ENCODE measurements around the gene ZBTB16. TPM values are rescaled to one million over a fixed set of nuclear protein-coding genes. Genes with fewer than 3 reads are reported as not detected.

ZBTB16 gene
- total and polyA plus RNA-seq, 2 of the 13 experiments (the other 11 are each of a cell fraction or from before 2014, with no cell fraction given): not detected

DNA sequence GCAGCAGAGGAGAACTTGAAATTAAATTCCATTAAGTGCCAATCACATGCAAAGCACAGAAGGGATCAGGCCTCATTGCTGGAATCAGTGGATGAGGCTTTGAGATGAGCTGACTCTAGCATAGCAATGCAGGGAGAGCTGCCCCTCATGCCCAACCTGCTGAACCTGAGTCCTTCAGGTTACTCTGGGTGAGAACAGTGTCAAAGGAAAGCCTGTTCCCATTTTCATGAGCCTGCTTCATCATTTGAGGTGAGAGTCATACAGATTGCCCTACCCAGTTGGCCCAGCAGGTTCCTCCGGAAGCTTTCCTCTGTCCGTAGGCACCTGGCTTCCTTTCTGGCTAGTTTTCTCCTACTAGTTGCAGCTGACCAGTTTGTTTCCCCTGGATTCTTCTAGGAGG, 25.9 kb upstream of the ZBTB16 start (continued):
- TF ChIP-seq, protein P1, sequence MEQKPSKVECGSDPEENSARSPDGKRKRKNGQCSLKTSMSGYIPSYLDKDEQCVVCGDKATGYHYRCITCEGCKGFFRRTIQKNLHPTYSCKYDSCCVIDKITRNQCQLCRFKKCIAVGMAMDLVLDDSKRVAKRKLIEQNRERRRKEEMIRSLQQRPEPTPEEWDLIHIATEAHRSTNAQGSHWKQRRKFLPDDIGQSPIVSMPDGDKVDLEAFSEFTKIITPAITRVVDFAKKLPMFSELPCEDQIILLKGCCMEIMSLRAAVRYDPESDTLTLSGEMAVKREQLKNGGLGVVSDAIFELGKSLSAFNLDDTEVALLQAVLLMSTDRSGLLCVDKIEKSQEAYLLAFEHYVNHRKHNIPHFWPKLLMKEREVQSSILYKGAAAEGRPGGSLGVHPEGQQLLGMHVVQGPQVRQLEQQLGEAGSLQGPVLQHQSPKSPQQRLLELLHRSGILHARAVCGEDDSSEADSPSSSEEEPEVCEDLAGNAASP (CRISPR knock-in tag; IDR thresholded peaks at IDR 0.05; ENCODE audit: borderline replicate concordance): no peak
- no peak for TF ChIP-seq ZNF572 (CRISPR knock-in tag; IDR thresholded peaks at IDR 0.05)
- TF ChIP-seq FOXC1 (CRISPR knock-in tag; IDR thresholded peaks at IDR 0.05; ENCODE audit: borderline replicate concordance): no peak
- TF ChIP-seq ZNF564 (CRISPR knock-in tag; IDR thresholded peaks at IDR 0.05): no peak
- TF ChIP-seq RFXANK (CRISPR knock-in tag; IDR thresholded peaks at IDR 0.05): no peak
- TF ChIP-seq PPARG (CRISPR knock-in tag; conservative IDR thresholded peaks at IDR 0.05): no peak
- TF ChIP-seq, protein P2, sequence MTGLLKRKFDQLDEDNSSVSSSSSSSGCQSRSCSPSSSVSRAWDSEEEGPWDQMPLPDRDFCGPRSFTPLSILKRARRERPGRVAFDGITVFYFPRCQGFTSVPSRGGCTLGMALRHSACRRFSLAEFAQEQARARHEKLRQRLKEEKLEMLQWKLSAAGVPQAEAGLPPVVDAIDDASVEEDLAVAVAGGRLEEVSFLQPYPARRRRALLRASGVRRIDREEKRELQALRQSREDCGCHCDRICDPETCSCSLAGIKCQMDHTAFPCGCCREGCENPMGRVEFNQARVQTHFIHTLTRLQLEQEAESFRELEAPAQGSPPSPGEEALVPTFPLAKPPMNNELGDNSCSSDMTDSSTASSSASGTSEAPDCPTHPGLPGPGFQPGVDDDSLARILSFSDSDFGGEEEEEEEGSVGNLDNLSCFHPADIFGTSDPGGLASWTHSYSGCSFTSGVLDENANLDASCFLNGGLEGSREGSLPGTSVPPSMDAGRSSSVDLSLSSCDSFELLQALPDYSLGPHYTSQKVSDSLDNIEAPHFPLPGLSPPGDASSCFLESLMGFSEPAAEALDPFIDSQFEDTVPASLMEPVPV (CRISPR knock-in tag; IDR thresholded peaks at IDR 0.05): no peak

DNA sequence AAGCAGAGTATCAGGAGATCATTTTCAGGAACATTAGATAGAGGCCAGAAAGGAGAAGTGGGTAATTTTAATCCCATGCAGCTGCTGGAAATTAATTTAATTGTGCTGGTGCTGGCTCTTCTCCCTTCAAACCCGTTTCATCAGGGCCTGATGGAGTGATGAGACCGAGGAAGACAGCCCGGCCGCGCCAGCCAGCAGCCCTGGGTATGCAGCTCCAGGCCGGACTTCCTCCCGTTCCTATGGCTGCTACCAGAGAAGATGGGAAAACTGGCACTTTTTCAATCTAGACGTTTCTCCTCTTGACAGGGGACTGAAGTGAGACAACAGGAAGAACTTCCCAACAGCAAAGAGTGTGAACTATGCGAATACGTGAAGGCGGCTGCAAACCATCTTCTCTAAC, 24.6 kb upstream of the ZBTB16 start:
- H3K79me2 ChIP-seq (ENCODE audit: insufficient read depth, low read length): no peaks in the 10 kb centered on the region
- in situ Hi-C loops (cut with HindIII; ENCODE audit: extremely low pct_ligation_motif_present, low pct_unique_long_range_greater_than_20kb): loop anchor here (5.0 kb wide), 2 partner anchors 147 to 227 kb away; no protein-coding TSS in a partner anchor
- FAIRE-seq: no peak
- TF ChIP-seq ZNF562 (CRISPR knock-in tag; IDR thresholded peaks at IDR 0.05; ENCODE audit: borderline replicate concordance) (no peak), MAFF (IDR thresholded peaks at IDR 0.05; ENCODE audit: low read depth, low read length) (no peak), AKAP8 (CRISPR knock-in tag; IDR thresholded peaks at IDR 0.05) (no peak), ZNF737 (CRISPR knock-in tag; IDR thresholded peaks at IDR 0.05; ENCODE audit: borderline replicate concordance) (no peak), NRL (CRISPR knock-in tag; IDR thresholded peaks at IDR 0.05; ENCODE audit: borderline replicate concordance) (no peak), KAT8 (CRISPR knock-in tag; IDR thresholded peaks at IDR 0.05) (no peak), ZNF589 (CRISPR knock-in tag; conservative IDR thresholded peaks at IDR 0.05) (no peak)
- TF ChIP-seq, protein P3, sequence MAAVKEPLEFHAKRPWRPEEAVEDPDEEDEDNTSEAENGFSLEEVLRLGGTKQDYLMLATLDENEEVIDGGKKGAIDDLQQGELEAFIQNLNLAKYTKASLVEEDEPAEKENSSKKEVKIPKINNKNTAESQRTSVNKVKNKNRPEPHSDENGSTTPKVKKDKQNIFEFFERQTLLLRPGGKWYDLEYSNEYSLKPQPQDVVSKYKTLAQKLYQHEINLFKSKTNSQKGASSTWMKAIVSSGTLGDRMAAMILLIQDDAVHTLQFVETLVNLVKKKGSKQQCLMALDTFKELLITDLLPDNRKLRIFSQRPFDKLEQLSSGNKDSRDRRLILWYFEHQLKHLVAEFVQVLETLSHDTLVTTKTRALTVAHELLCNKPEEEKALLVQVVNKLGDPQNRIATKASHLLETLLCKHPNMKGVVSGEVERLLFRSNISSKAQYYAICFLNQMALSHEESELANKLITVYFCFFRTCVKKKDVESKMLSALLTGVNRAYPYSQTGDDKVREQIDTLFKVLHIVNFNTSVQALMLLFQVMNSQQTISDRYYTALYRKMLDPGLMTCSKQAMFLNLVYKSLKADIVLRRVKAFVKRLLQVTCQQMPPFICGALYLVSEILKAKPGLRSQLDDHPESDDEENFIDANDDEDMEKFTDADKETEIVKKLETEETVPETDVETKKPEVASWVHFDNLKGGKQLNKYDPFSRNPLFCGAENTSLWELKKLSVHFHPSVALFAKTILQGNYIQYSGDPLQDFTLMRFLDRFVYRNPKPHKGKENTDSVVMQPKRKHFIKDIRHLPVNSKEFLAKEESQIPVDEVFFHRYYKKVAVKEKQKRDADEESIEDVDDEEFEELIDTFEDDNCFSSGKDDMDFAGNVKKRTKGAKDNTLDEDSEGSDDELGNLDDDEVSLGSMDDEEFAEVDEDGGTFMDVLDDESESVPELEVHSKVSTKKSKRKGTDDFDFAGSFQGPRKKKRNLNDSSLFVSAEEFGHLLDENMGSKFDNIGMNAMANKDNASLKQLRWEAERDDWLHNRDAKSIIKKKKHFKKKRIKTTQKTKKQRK (IDR thresholded peaks at IDR 0.05; ENCODE audit: low read length): no peak
- TF ChIP-seq, protein P4, sequence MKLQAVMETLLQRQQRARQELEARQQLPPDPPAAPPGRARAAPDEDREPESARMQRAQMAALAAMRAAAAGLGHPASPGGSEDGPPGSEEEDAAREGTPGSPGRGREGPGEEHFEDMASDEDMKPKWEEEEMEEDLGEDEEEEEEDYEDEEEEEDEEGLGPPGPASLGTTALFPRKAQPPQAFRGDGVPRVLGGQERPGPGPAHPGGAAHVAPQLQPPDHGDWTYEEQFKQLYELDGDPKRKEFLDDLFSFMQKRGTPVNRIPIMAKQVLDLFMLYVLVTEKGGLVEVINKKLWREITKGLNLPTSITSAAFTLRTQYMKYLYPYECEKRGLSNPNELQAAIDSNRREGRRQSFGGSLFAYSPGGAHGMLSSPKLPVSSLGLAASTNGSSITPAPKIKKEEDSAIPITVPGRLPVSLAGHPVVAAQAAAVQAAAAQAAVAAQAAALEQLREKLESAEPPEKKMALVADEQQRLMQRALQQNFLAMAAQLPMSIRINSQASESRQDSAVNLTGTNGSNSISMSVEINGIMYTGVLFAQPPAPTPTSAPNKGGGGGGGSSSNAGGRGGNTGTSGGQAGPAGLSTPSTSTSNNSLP (IDR thresholded peaks at IDR 0.05; ENCODE audit: low read depth, low read length): no peak

More for the DNA sequence above, 24.6 kb upstream of the ZBTB16 start:
- H3K36me3 ChIP-seq (replicated peaks in 1 of 2; ENCODE audit: control insufficient read depth in 1 of 2, insufficient read depth in 2 of 2, low read length in 2 of 2): no peaks in the 10 kb centered on the region
- POLR2A ChIA-PET: no interaction called here
- CTCF ChIA-PET (ENCODE audit: low intra/inter-chr PET ratio, low total read pairs): interaction anchor here (2.1 kb wide), 1 partner anchor 145 kb away, joined by 10 read pairs; no protein-coding TSS in a partner anchor
- H4K20me1 ChIP-seq (ENCODE audit: insufficient read depth, low read length): no peaks in the 10 kb centered on the region
- H3K4me1 ChIP-seq (ENCODE audit: insufficient read depth, low read length): peaks cover 5% of the 10 kb centered on the region; the same call in 1 of the 2 replicates
- WGBS (ENCODE audit: low lambda C conversion rate): 70% methylated on average over 11 of the region's 11 CpGs
- no peak overlapping the region for H3K4me2 ChIP-seq (ENCODE audit: low read depth, low read length)
- H2AFZ ChIP-seq (ENCODE audit: low read length): no peak overlapping the region
- BruUV-seq (replicated peaks): no TSS peak
- no peak overlapping the region for H3K27ac ChIP-seq (ENCODE audit: extremely low read length, insufficient read depth, low read length)
- no peak overlapping the region for H3K9ac ChIP-seq (ENCODE audit: insufficient read depth, low read depth, low read length)
- no peaks in the 10 kb centered on the region for H3K9me3 ChIP-seq (ENCODE audit: low read length)
- peaks cover 0 to 16% of the 10 kb centered on the region in 2 experiments; a peak in 4 of 5 replicates for H3K27me3 ChIP-seq (ENCODE audit: control insufficient read depth in 1 of 2, insufficient read depth in 2 of 2, low read length in 2 of 2)
- intact Hi-C loops (cut with micrococcal nuclease; ENCODE audit: unreplicated experiment): no loop called here
- no peak overlapping the region for H3K4me3 ChIP-seq (replicated peaks in 1 of 3; ENCODE audit: insufficient read depth in 1 of 3, low read depth in 2 of 3, low read length in 3 of 3)
- DNase-seq (ENCODE audit: low spot score) (no peak), ATAC-seq (no peak)

All from HepG2 (cell line).